ENCODE results near the gene DEDD2.
A peak's percentile ranks its signal among the peaks of the same experiment; 100 is the strongest.

Gene DEDD2

GRCh38 chr19:42248270-42249148, 31.0 kb upstream of the DEDD2 start:
- Histone ChIP-seq H3K27me3 (ENCODE audit: insufficient read depth, poor library complexity, severe bottlenecking) (no peaks in the 10 kb centered on the region), H3K4me3 (replicated peaks; ENCODE audit: insufficient read depth, low read length) (no peak overlapping the region), H3K27ac (replicated peaks) (no peak overlapping the region)
- no peak for TF ChIP-seq REST (IDR thresholded peaks at IDR 0.05; ENCODE audit: insufficient replicate concordance, low read depth)
- TF ChIP-seq GABPA (IDR thresholded peaks at IDR 0.05; ENCODE audit: low read depth): no peak
- peak; percentile 17; the same call in 1 of the 2 replicates for TF ChIP-seq POLR2AphosphoS5 (IDR thresholded peaks at IDR 0.05; ENCODE audit: low read depth)
- TF ChIP-seq SPI1 (IDR thresholded peaks at IDR 0.05; ENCODE audit: borderline replicate concordance, low read depth): no peak
- no peak for TF ChIP-seq CTCF (IDR thresholded peaks at IDR 0.05; ENCODE audit: insufficient read depth, low read length)
- DNase-seq (ENCODE audit: low read depth in 1 of 2, low spot score in 1 of 2): no peak

GRCh38 chr19:42247640-42248199, 30.2 kb upstream of the DEDD2 start:
- Histone ChIP-seq H3K27me3 (ENCODE audit: insufficient read depth, poor library complexity, severe bottlenecking) (no peaks in the 10 kb centered on the region), H3K4me3 (replicated peaks; ENCODE audit: insufficient read depth, low read length) (no peak overlapping the region), H3K27ac (replicated peaks) (no peak overlapping the region)
- TF ChIP-seq POLR2AphosphoS5 (IDR thresholded peaks at IDR 0.05; ENCODE audit: low read depth): no peak
- TF ChIP-seq CTCF (IDR thresholded peaks at IDR 0.05; ENCODE audit: insufficient read depth, low read length): no peak
- TF ChIP-seq REST (IDR thresholded peaks at IDR 0.05; ENCODE audit: insufficient replicate concordance, low read depth): no peak
- TF ChIP-seq SPI1 (IDR thresholded peaks at IDR 0.05; ENCODE audit: borderline replicate concordance, low read depth): no peak
- TF ChIP-seq GABPA (IDR thresholded peaks at IDR 0.05; ENCODE audit: low read depth): no peak
- no peak for DNase-seq (ENCODE audit: low read depth in 1 of 2, low spot score in 1 of 2)

GRCh38 chr19:42246922-42247639, 29.6 kb upstream of the DEDD2 start:
- Histone ChIP-seq H3K27me3 (ENCODE audit: insufficient read depth, poor library complexity, severe bottlenecking) (no peaks in the 10 kb centered on the region), H3K27ac (replicated peaks) (no peak overlapping the region), H3K4me3 (replicated peaks; ENCODE audit: insufficient read depth, low read length) (no peak overlapping the region)
- TF ChIP-seq REST (IDR thresholded peaks at IDR 0.05; ENCODE audit: insufficient replicate concordance, low read depth) (no peak), POLR2AphosphoS5 (IDR thresholded peaks at IDR 0.05; ENCODE audit: low read depth) (0 out of 2 replicates have a peak, but pooled peaks have one; percentile 2), CTCF (IDR thresholded peaks at IDR 0.05; ENCODE audit: insufficient read depth, low read length) (no peak)
- DNase-seq (ENCODE audit: low read depth in 1 of 2, low spot score in 1 of 2): no peak

Measured in HL-60 (cell line).